Fibroblast of lung (primary cell): ENCODE results near the gene CFB. TPM values are rescaled to one million over a fixed set of nuclear protein-coding genes. Genes with fewer than 3 reads are reported as not detected.
"Not testable (repeated sequence)": the region's sequence is repeated elsewhere in the genome, so short reads cannot be mapped to it uniquely, and the experiment has no call there.

ENCODE experiments used
- DNase-seq, 2 donors: peaks; one replicate each; pipeline versions ENCODE4 v3.0.0 to v3.0.0-alpha.2; 2010; ENCODE audit warnings: low read depth in 2 of 2
- H2AFZ ChIP-seq: 2 replicates; pipeline ENCODE4 v1.5.1; 2012; ENCODE audit warnings: low read length, control low read depth, inconsistent platforms
- H3K27ac ChIP-seq: 2 replicates; pipeline ENCODE4 v1.5.1; 2011; ENCODE audit warnings: low read length, control low read depth; ENCODE audit not compliant: insufficient read depth
- H3K27me3 ChIP-seq: 2 replicates; pipeline ENCODE4 v1.5.1; 2011; ENCODE audit warnings: mild to moderate bottlenecking, low read length; ENCODE audit not compliant: control insufficient read depth, insufficient read depth
- H3K36me3 ChIP-seq: 2 replicates; pipeline ENCODE4 v1.5.1; 2011; ENCODE audit warnings: low read length; ENCODE audit not compliant: control insufficient read depth, insufficient read depth
- H3K4me1 ChIP-seq: 2 replicates; pipeline ENCODE4 v1.5.1; 2011; ENCODE audit warnings: low read length; ENCODE audit not compliant: control insufficient read depth, insufficient read depth; ENCODE audit errors: extremely low read depth
- H3K4me2 ChIP-seq: 2 replicates; pipeline ENCODE4 v1.5.1; 2011; ENCODE audit warnings: low read length, control low read depth; ENCODE audit not compliant: insufficient read depth; ENCODE audit errors: extremely low read depth
- H3K4me3 ChIP-seq, 4 experiments: fragments of 200-600 bp in 1 of 4; sonication (generic) in 1 of 4; replicated peaks in 1 of 4; 2 replicates each; pipeline ENCODE4 v1.5.1; 2011 to 2016; ENCODE audit warnings: low read length in 4 of 4, low read depth in 3 of 4, mild to moderate bottlenecking in 3 of 4, control low read depth in 2 of 4, inconsistent platforms in 1 of 4, mixed read lengths in 1 of 4; ENCODE audit not compliant: insufficient read depth in 1 of 4; ENCODE audit errors: control extremely low read depth in 1 of 4
- H3K79me2 ChIP-seq: 2 replicates; pipeline ENCODE4 v1.5.1; 2012; ENCODE audit warnings: mild to moderate bottlenecking, low read length, inconsistent platforms; ENCODE audit not compliant: control insufficient read depth, insufficient read depth
- H3K9ac ChIP-seq: 2 replicates; pipeline ENCODE4 v1.5.1; 2011; ENCODE audit warnings: mild to moderate bottlenecking, low read length, control low read depth; ENCODE audit not compliant: insufficient read depth
- H3K9me3 ChIP-seq: 2 replicates; pipeline ENCODE4 v1.5.1; 2012; ENCODE audit warnings: low read depth, low read length; ENCODE audit not compliant: control insufficient read depth, insufficient read depth
- H4K20me1 ChIP-seq: 2 replicates; pipeline ENCODE4 v1.5.1; 2011; ENCODE audit warnings: low read length; ENCODE audit not compliant: control insufficient read depth, insufficient read depth; ENCODE audit errors: extremely low read depth
- polyA plus RNA-seq, 2 donors: library from polyadenylated mRNA; depleted of rRNA in 1 of 2; stranded (reverse) in 1 of 2; unstranded in 1 of 2; fragments of >200 nt; gene quantifications; 2 replicates each; pipeline ENCODE4 v1.2.1, GENCODE V29; 2011 to 2012; ENCODE audit warnings: missing spikeins in 1 of 2
- total RNA-seq: library from RNA; depleted of rRNA; stranded (reverse); fragments of >200 nt; gene quantifications from 2 replicates; pipeline ENCODE4 v1.2.1, GENCODE V29; 2014

CFB gene
- total and polyA plus RNA-seq, 2 donors (not counting 1 experiment from before 2014, with no cell fraction given): 21.7 to 62.9 TPM

GRCh38 chr6:31989363-31989762, 43.5 kb downstream of the CFB start:
- not testable (repeated sequence) for H3K79me2 ChIP-seq, H3K27me3 ChIP-seq, H4K20me1 ChIP-seq, H3K4me3 ChIP-seq, H3K9me3 ChIP-seq, H3K9ac ChIP-seq, H3K4me1 ChIP-seq, DNase-seq, H3K4me2 ChIP-seq, H2AFZ ChIP-seq, H3K36me3 ChIP-seq, H3K27ac ChIP-seq

GRCh38 chr6:31994421-31994820, 48.5 kb downstream of the CFB start:
- H3K4me1 ChIP-seq, H3K4me3 ChIP-seq, H3K36me3 ChIP-seq, H3K79me2 ChIP-seq, H3K9me3 ChIP-seq, H3K4me2 ChIP-seq, DNase-seq, H4K20me1 ChIP-seq, H3K27me3 ChIP-seq, H3K9ac ChIP-seq, H2AFZ ChIP-seq, H3K27ac ChIP-seq: not testable (repeated sequence)

GRCh38 chr6:31996385-31996784, 50.5 kb downstream of the CFB start:
- not testable (repeated sequence) for H3K36me3 ChIP-seq, H2AFZ ChIP-seq, H4K20me1 ChIP-seq, H3K27me3 ChIP-seq, H3K9me3 ChIP-seq, H3K4me2 ChIP-seq, H3K9ac ChIP-seq, H3K27ac ChIP-seq, DNase-seq, H3K4me1 ChIP-seq, H3K79me2 ChIP-seq, H3K4me3 ChIP-seq

Other genes with a start within 250 kb of the CFB start
Only the 30 nearest of the 37 such genes appear.
- not detected in 2 replicates for gene LY6G6C, start 224.3 kb upstream of the CFB start, total RNA-seq
- not detected in 2 replicates for gene LY6G6C, start 224.3 kb upstream of the CFB start, polyA plus RNA-seq
- gene MPIG6B, start 222.7 kb upstream of the CFB start, total RNA-seq: not detected in 2 replicates
- not detected in 2 replicates for gene MPIG6B, start 222.7 kb upstream of the CFB start, polyA plus RNA-seq
- 97.3 and 119 TPM in 2 replicates for gene DDAH2, start 216.8 kb upstream of the CFB start, total RNA-seq
- gene DDAH2, start 216.8 kb upstream of the CFB start, polyA plus RNA-seq: 42.5 and 43.4 TPM in 2 replicates
- 439 and 615 TPM in 2 replicates for gene CLIC1, start 209.6 kb upstream of the CFB start, total RNA-seq
- gene CLIC1, start 209.6 kb upstream of the CFB start, polyA plus RNA-seq: 639 and 788 TPM in 2 replicates
- gene MSH5, start 206.1 kb upstream of the CFB start, total RNA-seq: 2.3 and 4.3 TPM in 2 replicates
- 6.0 and 11.1 TPM in 2 replicates for gene MSH5, start 206.1 kb upstream of the CFB start, polyA plus RNA-seq
- 0.26 and 0.50 TPM in 2 replicates for gene SAPCD1, start 183.4 kb upstream of the CFB start, total RNA-seq
- 1.3 and 1.4 TPM in 2 replicates for gene SAPCD1, start 183.4 kb upstream of the CFB start, polyA plus RNA-seq
- under 0.01 and 0.66 TPM in 2 replicates for gene VWA7, start 168.8 kb upstream of the CFB start, total RNA-seq
- 0.16 and 0.60 TPM in 2 replicates for gene VWA7, start 168.8 kb upstream of the CFB start, polyA plus RNA-seq
- 29.8 and 53.5 TPM in 2 replicates for gene VARS1, start 150.3 kb upstream of the CFB start, total RNA-seq
- gene VARS1, start 150.3 kb upstream of the CFB start, polyA plus RNA-seq: 16.0 and 31.0 TPM in 2 replicates
- 23.1 and 24.3 TPM in 2 replicates for gene LSM2, start 139.1 kb upstream of the CFB start, total RNA-seq
- gene LSM2, start 139.1 kb upstream of the CFB start, polyA plus RNA-seq: 34.7 and 68.1 TPM in 2 replicates
- 2.1 and 3.1 TPM in 2 replicates for gene HSPA1L, start 130.8 kb upstream of the CFB start, total RNA-seq
- 0.74 and 0.75 TPM in 2 replicates for gene HSPA1L, start 130.8 kb upstream of the CFB start, polyA plus RNA-seq
- gene HSPA1A, start 130.6 kb upstream of the CFB start, total RNA-seq: 70.0 and 111 TPM in 2 replicates
- gene HSPA1A, start 130.6 kb upstream of the CFB start, polyA plus RNA-seq: 61.2 and 66.3 TPM in 2 replicates
- 115 and 152 TPM in 2 replicates for gene HSPA1B, start 118.4 kb upstream of the CFB start, total RNA-seq
- 35.5 and 60.2 TPM in 2 replicates for gene HSPA1B, start 118.4 kb upstream of the CFB start, polyA plus RNA-seq
- 100 and 109 TPM in 2 replicates for gene NEU1, start 83.3 kb upstream of the CFB start, total RNA-seq
- 51.2 and 66.4 TPM in 2 replicates for gene NEU1, start 83.3 kb upstream of the CFB start, polyA plus RNA-seq
- not detected in 2 replicates for gene SLC44A4, start 67.1 kb upstream of the CFB start, total RNA-seq
- gene SLC44A4, start 67.1 kb upstream of the CFB start, polyA plus RNA-seq: 0.02 TPM in 1 of 2 replicates, not detected in the other
- 60.1 and 63.7 TPM in 2 replicates for gene EHMT2, start 48.4 kb upstream of the CFB start, total RNA-seq
- gene EHMT2, start 48.4 kb upstream of the CFB start, polyA plus RNA-seq: 22.0 and 37.3 TPM in 2 replicates
- 9.5 and 13.2 TPM in 2 replicates for gene ZBTB12, start 44.0 kb upstream of the CFB start, total RNA-seq
- 1.2 and 1.6 TPM in 2 replicates for gene ZBTB12, start 44.0 kb upstream of the CFB start, polyA plus RNA-seq
- 16.8 and 27.2 TPM in 2 replicates for gene C2, start 18.4 kb upstream of the CFB start, total RNA-seq
- gene C2, start 18.4 kb upstream of the CFB start, polyA plus RNA-seq: 2.1 and 7.6 TPM in 2 replicates
- 85.5 and 111 TPM in 2 replicates for gene NELFE, start 12.9 kb downstream of the CFB start, total RNA-seq
- 81.7 and 119 TPM in 2 replicates for gene NELFE, start 12.9 kb downstream of the CFB start, polyA plus RNA-seq
- gene SKIC2, start 13.1 kb downstream of the CFB start, total RNA-seq: 56.2 and 58.0 TPM in 2 replicates
- 21.6 and 29.9 TPM in 2 replicates for gene SKIC2, start 13.1 kb downstream of the CFB start, polyA plus RNA-seq
- gene DXO, start 26.0 kb downstream of the CFB start, total RNA-seq: 11.6 and 14.0 TPM in 2 replicates
- gene DXO, start 26.0 kb downstream of the CFB start, polyA plus RNA-seq: 9.1 and 11.8 TPM in 2 replicates
- gene C4A, start 36.0 kb downstream of the CFB start, total RNA-seq: 21.1 and 46.0 TPM in 2 replicates
- 5.7 and 25.2 TPM in 2 replicates for gene C4A, start 36.0 kb downstream of the CFB start, polyA plus RNA-seq
- gene C4B, start 68.7 kb downstream of the CFB start, total RNA-seq: 19.0 and 43.9 TPM in 2 replicates
- gene C4B, start 68.7 kb downstream of the CFB start, polyA plus RNA-seq: 4.9 and 16.2 TPM in 2 replicates
- not detected in 2 replicates for gene CYP21A2, start 92.3 kb downstream of the CFB start, total RNA-seq
- gene CYP21A2, start 92.3 kb downstream of the CFB start, polyA plus RNA-seq: not detected in 2 replicates
- 63.9 and 113 TPM in 2 replicates for gene TNXB, start 163.2 kb downstream of the CFB start, total RNA-seq
- 8.1 and 13.0 TPM in 2 replicates for gene TNXB, start 163.2 kb downstream of the CFB start, polyA plus RNA-seq
- 8.0 and 15.7 TPM in 2 replicates for gene ATF6B, start 182.2 kb downstream of the CFB start, total RNA-seq
- gene ATF6B, start 182.2 kb downstream of the CFB start, polyA plus RNA-seq: 35.5 and 36.2 TPM in 2 replicates
- gene FKBPL, start 184.2 kb downstream of the CFB start, total RNA-seq: 7.4 and 7.6 TPM in 2 replicates
- gene FKBPL, start 184.2 kb downstream of the CFB start, polyA plus RNA-seq: 2.4 and 3.5 TPM in 2 replicates
- gene PRRT1, start 205.8 kb downstream of the CFB start, total RNA-seq: 0.26 and 0.33 TPM in 2 replicates
- 0.61 and 0.73 TPM in 2 replicates for gene PRRT1, start 205.8 kb downstream of the CFB start, polyA plus RNA-seq
- gene PPT2, start 208.0 kb downstream of the CFB start, total RNA-seq: 15.9 and 37.3 TPM in 2 replicates
- 13.7 and 21.6 TPM in 2 replicates for gene PPT2, start 208.0 kb downstream of the CFB start, polyA plus RNA-seq
- gene EGFL8, start 218.5 kb downstream of the CFB start, total RNA-seq: 0.99 and 1.0 TPM in 2 replicates
- gene EGFL8, start 218.5 kb downstream of the CFB start, polyA plus RNA-seq: 0.77 and 2.3 TPM in 2 replicates
- 15.9 and 22.1 TPM in 2 replicates for gene AGPAT1, start 230.0 kb downstream of the CFB start, total RNA-seq
- 79.0 and 92.1 TPM in 2 replicates for gene AGPAT1, start 230.0 kb downstream of the CFB start, polyA plus RNA-seq